Adrenal gland (tissue), 12 donors: Measurements from ENCODE around the gene CHMP4A. TPM values are rescaled to one million over a fixed set of nuclear protein-coding genes. Genes with fewer than 3 reads are reported as not detected.

Source experiments
- DNase-seq, 7 donors: peaks; one replicate each; pipeline ENCODE4 v3.0.0-alpha.2; 2019 to 2020
- H3K27ac ChIP-seq, 5 donors: fragments of 200-600 bp; sonication (generic) in 4 of 5; 1 replicate in 3 of 5; 2 replicates in 2 of 5; pipeline versions ENCODE4 v1.5.1 to v1.8.0; 2016 to 2020; ENCODE audit warnings: mild to moderate bottlenecking in 1 of 5
- H3K27me3 ChIP-seq: fragments of 200-600 bp; 2 replicates; pipeline ENCODE4 v1.8.0; 2021
- H3K36me3 ChIP-seq, 2 donors: fragments of 200-600 bp; replicated peaks in 1 of 2; 1 replicate in 1 of 2; 2 replicates in 1 of 2; pipeline versions ENCODE4 v1.5.1 to v1.8.0; 2018 to 2022
- H3K4me1 ChIP-seq, 2 donors: fragments of 200-600 bp; replicated peaks in 1 of 2; 1 replicate in 1 of 2; 2 replicates in 1 of 2; pipeline versions ENCODE4 v1.5.1 to v1.8.0; 2018 to 2021
- H3K4me3 ChIP-seq, 4 donors: fragments of 200-600 bp; sonication (generic) in 3 of 4; one replicate each; pipeline ENCODE4 v1.5.1; 2016 to 2018
- H3K9me3 ChIP-seq, 3 donors: fragments of 200-600 bp; sonication (generic) in 1 of 3; replicated peaks in 1 of 3; 1 replicate in 2 of 3; 2 replicates in 1 of 3; pipeline versions ENCODE4 v1.5.1 to v1.8.0; 2016 to 2021
- CTCF ChIP-seq, 6 experiments: fragments of 450-650 bp in 4 of 6; fragments of 200-600 bp in 2 of 6; sonication (generic) in 1 of 6; IDR thresholded peaks; 1 replicate in 5 of 6; 2 replicates in 1 of 6; pipeline versions ENCODE4 v1.5.1 to v1.8.0; 2016 to 2021; ENCODE audit warnings: antibody characterized with exemption in 6 of 6, mild to moderate bottlenecking in 2 of 6, moderate library complexity in 1 of 6
- POLR2A ChIP-seq, 2 donors: fragments of 450-650 bp; IDR thresholded peaks; one replicate each; pipeline ENCODE4 v1.6.1; 2017; ENCODE audit warnings: antibody characterized with exemption in 2 of 2, mild to moderate bottlenecking in 2 of 2, moderate library complexity in 1 of 2
- WGBS, 4 donors: extraction: QIAGEN DNeasy Blood & Tissue Kit in 2 of 4; methylation state at CpG; one replicate each; pipeline versions ENCODE4 v1.1.5 to v1.1.7; 2013 to 2017; 5-methylcytosine and 5-hydroxymethylcytosine counted together
- intact Hi-C, 2 donors: fragments of 100-400 bp; cut with DNase I; formaldehyde crosslinking; loops; one replicate each; pipeline versions ENCODE4 v1.14.1 to v1.15.0; 2022 to 2023
- polyA plus RNA-seq, 3 donors: library from polyadenylated mRNA; stranded (reverse); fragments of 200-250 nt in 2 of 3; fragments of 350-450 nt in 1 of 3; fragmentation: Illumina TruSeq in 1 of 3; extraction: RNeasy Lipid Tissue Mini Kit (QIAGEN cat#74804) in 1 of 3; gene quantifications; one replicate each; pipeline ENCODE4 v1.2.3, GENCODE V29; 2013 to 2014
- total RNA-seq, 9 donors: library from RNA; depleted of rRNA in 4 of 9; stranded (reverse); fragments of >200 nt in 4 of 9; fragments of 120-200 nt in 1 of 9; fragmentation: NEBNext Ultra II Directional in 1 of 9; extraction: Animal tissue kit (Norgen Biotek cat#: 25700) in 1 of 9; gene quantifications; one replicate each; pipeline versions ENCODE4 v1.1.0 to v1.2.4, GENCODE V29; 2013 to 2023
- donor health status: healthy with polysubstance abuse.
- donor health status: Bipolar disorder and iron deficiency.
- donor health status: DM: yes; HTN: yes; CAD: no.
- donor health status: DM: no; HTN: no; CAD: no.
- donor health status: DM: no; HTN: no; CAD: no.
- donor health status: DM: yes; HTN: yes; CAD: no.

Gene CHMP4A
- total and polyA plus RNA-seq, 12 donors: 32.9 to 118 (median 59.0) TPM

DNA sequence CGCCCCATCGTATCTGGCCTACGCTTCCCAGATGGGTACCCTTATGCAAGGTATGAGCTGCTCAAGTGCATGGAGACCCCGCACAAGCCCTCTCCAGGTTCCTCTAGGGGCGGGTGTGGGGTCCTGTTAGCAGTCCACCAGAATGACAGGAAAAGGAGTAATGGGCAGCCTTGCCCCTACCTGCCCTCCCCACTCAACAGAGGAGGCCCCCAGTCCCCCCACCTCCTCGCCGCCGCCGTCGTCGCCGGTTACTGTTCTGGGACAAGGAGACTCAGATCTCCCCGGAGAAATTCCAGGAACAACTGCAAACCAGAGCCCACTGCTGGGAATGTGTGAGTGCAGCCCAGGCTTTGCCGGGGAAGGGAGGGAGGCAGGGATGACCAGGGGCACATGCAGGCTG lies 35.4 kb downstream of the CHMP4A start:
- Histone ChIP-seq H3K27me3 (no peaks in the 10 kb centered on the region), H3K27ac (no peak overlapping the region), H3K36me3 (peaks cover 0 to 63% of the 10 kb centered on the region in 2 donors), H3K4me3 (no peak overlapping the region), H3K9me3 (no peaks in the 10 kb centered on the region), H3K4me1 (peaks cover 13 to 23% of the 10 kb centered on the region in 2 donors)
- TF ChIP-seq CTCF (IDR thresholded peaks at IDR 0.05): no peak
- no peak for TF ChIP-seq POLR2A (IDR thresholded peaks at IDR 0.05)
- intact Hi-C loops: no loop called here
- 88 to 98% (median 93%) methylated on average over 6 to 14 of the region's 14 CpGs for WGBS, 4 donors
- no peak for DNase-seq

GRCh38 chr14:24177041-24177825 lies 36.1 kb downstream of the CHMP4A start:
- intact Hi-C loops: no loop called here
- Histone ChIP-seq H3K4me3 (no peak overlapping the region), H3K36me3 (peaks cover 0 to 57% of the 10 kb centered on the region in 2 donors), H3K27ac (no peak overlapping the region), H3K4me1 (peaks cover 13 to 23% of the 10 kb centered on the region in 2 donors), H3K9me3 (no peaks in the 10 kb centered on the region), H3K27me3 (no peaks in the 10 kb centered on the region)
- DNase-seq: no peak
- TF ChIP-seq POLR2A (IDR thresholded peaks at IDR 0.05): no peak
- 89 to 93% (median 91%) methylated on average over 11 to 12 of the region's 12 CpGs for WGBS, 4 donors

DNA sequence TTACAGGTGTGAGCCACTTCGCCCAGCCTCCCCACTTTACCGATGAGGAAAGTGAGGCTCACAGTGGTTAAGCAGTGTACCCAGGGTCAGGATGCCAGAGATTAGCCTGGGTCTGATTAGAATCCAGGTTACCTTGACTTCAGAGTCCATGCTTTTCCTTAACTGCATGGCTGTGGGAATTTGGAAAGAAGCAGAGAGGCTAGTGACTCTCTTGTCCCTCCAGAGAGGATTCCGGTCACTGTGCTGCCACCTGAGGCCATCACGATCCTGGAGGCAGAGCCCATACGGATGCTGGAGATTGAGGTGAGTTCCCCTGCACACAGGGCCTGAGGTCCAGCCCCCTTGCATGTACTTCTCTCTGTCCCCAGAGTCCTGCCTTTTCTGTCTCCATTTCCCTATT lies 36.7 kb downstream of the CHMP4A start:
- H3K27me3 ChIP-seq: no peaks in the 10 kb centered on the region
- WGBS, 4 donors: 90 to 97% (median 94%) methylated on average over 5 of the region's 5 CpGs
- no peak for DNase-seq
- peaks cover 13 to 23% of the 10 kb centered on the region in 2 donors for H3K4me1 ChIP-seq
- H3K36me3 ChIP-seq: peaks cover 0 to 50% of the 10 kb centered on the region in 2 donors
- H3K9me3 ChIP-seq: no peaks in the 10 kb centered on the region
- H3K4me3 ChIP-seq: no peak overlapping the region
- H3K27ac ChIP-seq: no peak overlapping the region
- TF ChIP-seq CTCF (IDR thresholded peaks at IDR 0.05): no peak
- TF ChIP-seq POLR2A (IDR thresholded peaks at IDR 0.05): no peak
- intact Hi-C loops: no loop called here

- intact Hi-C loops: no loop called here
- no peaks in the 10 kb centered on the region for H3K27me3 ChIP-seq
- no peak overlapping the region for H3K4me3 ChIP-seq
- 62 to 84% (median 83%) methylated on average over 5 to 20 of the region's 20 CpGs for WGBS, 4 donors
- H3K4me1 ChIP-seq: peaks cover 0 to 6% of the 10 kb centered on the region in 2 donors
- DNase-seq: no peak
- TF ChIP-seq CTCF (IDR thresholded peaks at IDR 0.05) (no peak), POLR2A (IDR thresholded peaks at IDR 0.05) (no peak)
- peaks cover 0 to 17% of the 10 kb centered on the region in 2 donors for H3K36me3 ChIP-seq
- no peaks in the 10 kb centered on the region for H3K9me3 ChIP-seq
- H3K27ac ChIP-seq: no peak overlapping the region
Observed at GRCh38 chr14:24172871-24173281, 40.4 kb downstream of the CHMP4A start.
